Fibroblast of skin of right biceps (primary cell): ENCODE data around the gene PERM1.

Experiments
- DNase-seq: peaks from one replicate; pipeline ENCODE4 v3.0.0-alpha.2; 2013

The PERM1 gene

GRCh38 chr1:932776-933602 lies 48.9 kb downstream of the PERM1 start:
- no peak for DNase-seq

GRCh38 chr1:932173-932510 lies 49.8 kb downstream of the PERM1 start:
- no peak for DNase-seq

- DNase-seq, result no peak
Measured at GRCh38 chr1:931380-932172, 50.3 kb downstream of the PERM1 start.

- no peak for DNase-seq
Measured at GRCh38 chr1:930633-931138, 51.2 kb downstream of the PERM1 start.

GRCh38 chr1:929712-930632 lies 51.9 kb downstream of the PERM1 start:
- no peak for DNase-seq

GRCh38 chr1:928825-929661 lies 52.9 kb downstream of the PERM1 start:
- no peak for DNase-seq

- no peak for DNase-seq
Measured at GRCh38 chr1:927748-928147, 54.1 kb downstream of the PERM1 start.

- DNase-seq, result no peak
Measured at GRCh38 chr1:927234-927633, 54.7 kb downstream of the PERM1 start.

- DNase-seq, result peak; percentile 71
Measured at GRCh38 chr1:925561-926421, 56.1 kb downstream of the PERM1 start.
